Thoracic aorta (tissue), 2 donors: ENCODE measurements around the gene MSH6. TPM values are rescaled to one million over a fixed set of nuclear protein-coding genes. Genes with fewer than 3 reads are reported as not detected.

ENCODE experiments used
- ATAC-seq: fragments of 150-250 bp; one replicate; pipeline ENCODE4 v1.8.0; 2017; ENCODE audit warnings: low read depth; ENCODE audit not compliant: insufficient number of reproducible peaks, low FRiP score
- DNase-seq: peaks from one replicate; pipeline ENCODE4 v3.0.0-alpha.2; 2020; ENCODE audit warnings: low spot score
- H3K27ac ChIP-seq, 2 donors: fragments of 200-600 bp; sonication (generic); 1 replicate in 1 of 2; 2 replicates in 1 of 2; pipeline ENCODE4 v1.5.1; 2016; ENCODE audit warnings: mild to moderate bottlenecking in 2 of 2, moderate library complexity in 2 of 2
- H3K27me3 ChIP-seq: fragments of 200-600 bp; sonication (generic); replicated peaks from 2 replicates; pipeline ENCODE4 v1.6.0; 2016; ENCODE audit warnings: mild to moderate bottlenecking; ENCODE audit not compliant: insufficient read depth
- H3K36me3 ChIP-seq: fragments of 200-600 bp; sonication (generic); one replicate; pipeline ENCODE4 v1.5.1; 2016
- H3K4me1 ChIP-seq, 2 donors: fragments of 200-600 bp; sonication (generic); 1 replicate in 1 of 2; 2 replicates in 1 of 2; pipeline versions ENCODE4 v1.5.1 to v1.6.0; 2016; ENCODE audit warnings: low read depth in 2 of 2, mild to moderate bottlenecking in 1 of 2; ENCODE audit not compliant: control insufficient read depth in 1 of 2
- H3K4me3 ChIP-seq: fragments of 200-600 bp; sonication (generic); 2 replicates; pipeline ENCODE4 v1.5.1; 2016; ENCODE audit warnings: mild to moderate bottlenecking
- H3K9me3 ChIP-seq: fragments of 200-600 bp; sonication (generic); 2 replicates; pipeline ENCODE4 v1.5.1; 2016
- total RNA-seq, 2 donors: library from RNA; depleted of rRNA; stranded (reverse); fragments of >200 nt; gene quantifications; one replicate each; pipeline versions ENCODE4 v1.1.0 to v1.2.3, GENCODE V29; 2016
- TF ChIP-seq, protein P1 (sequence below): fragments of 200-600 bp; sonication (generic); IDR thresholded peaks from one replicate; pipeline ENCODE4 v1.5.1; 2019; ENCODE audit warnings: antibody characterized with exemption

MSH6 gene
- total RNA-seq, 2 donors from 2014 or later: 22.6 to 41.2 TPM

DNA sequence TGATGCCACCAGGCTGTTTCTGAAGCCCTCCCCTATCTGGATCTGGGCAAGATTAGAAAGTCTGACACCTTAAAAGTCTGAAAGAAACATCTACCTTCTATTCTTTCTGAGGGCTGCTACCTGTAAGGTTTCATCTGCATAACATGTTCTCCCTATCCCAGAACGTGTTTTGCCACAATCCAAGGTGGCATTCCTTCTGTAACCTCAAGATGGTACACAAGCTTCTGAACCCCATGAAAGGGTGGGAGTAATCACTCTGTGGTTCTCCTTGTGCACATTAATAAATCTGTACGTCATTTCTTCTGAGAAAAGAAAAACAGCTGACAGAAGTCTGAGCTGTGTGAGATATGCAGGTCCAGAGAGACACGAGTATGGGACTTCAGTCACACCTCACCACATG lies 41.8 kb upstream of the MSH6 start:
- TF ChIP-seq, protein P1, sequence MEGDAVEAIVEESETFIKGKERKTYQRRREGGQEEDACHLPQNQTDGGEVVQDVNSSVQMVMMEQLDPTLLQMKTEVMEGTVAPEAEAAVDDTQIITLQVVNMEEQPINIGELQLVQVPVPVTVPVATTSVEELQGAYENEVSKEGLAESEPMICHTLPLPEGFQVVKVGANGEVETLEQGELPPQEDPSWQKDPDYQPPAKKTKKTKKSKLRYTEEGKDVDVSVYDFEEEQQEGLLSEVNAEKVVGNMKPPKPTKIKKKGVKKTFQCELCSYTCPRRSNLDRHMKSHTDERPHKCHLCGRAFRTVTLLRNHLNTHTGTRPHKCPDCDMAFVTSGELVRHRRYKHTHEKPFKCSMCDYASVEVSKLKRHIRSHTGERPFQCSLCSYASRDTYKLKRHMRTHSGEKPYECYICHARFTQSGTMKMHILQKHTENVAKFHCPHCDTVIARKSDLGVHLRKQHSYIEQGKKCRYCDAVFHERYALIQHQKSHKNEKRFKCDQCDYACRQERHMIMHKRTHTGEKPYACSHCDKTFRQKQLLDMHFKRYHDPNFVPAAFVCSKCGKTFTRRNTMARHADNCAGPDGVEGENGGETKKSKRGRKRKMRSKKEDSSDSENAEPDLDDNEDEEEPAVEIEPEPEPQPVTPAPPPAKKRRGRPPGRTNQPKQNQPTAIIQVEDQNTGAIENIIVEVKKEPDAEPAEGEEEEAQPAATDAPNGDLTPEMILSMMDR: no peak
- H3K4me3 ChIP-seq: no peak overlapping the region
- ATAC-seq (no peak), DNase-seq (no peak)
- H3K4me1 ChIP-seq: no peaks in the 10 kb centered on the region
- no peaks in the 10 kb centered on the region for H3K9me3 ChIP-seq
- H3K27ac ChIP-seq: no peak overlapping the region
- no peaks in the 10 kb centered on the region for H3K27me3 ChIP-seq
- no peaks in the 10 kb centered on the region for H3K36me3 ChIP-seq

- H3K27ac ChIP-seq: no peak overlapping the region
- H3K4me3 ChIP-seq: no peak overlapping the region
- DNase-seq (no peak), ATAC-seq (no peak)
- TF ChIP-seq, protein P1: no peak
- no peaks in the 10 kb centered on the region for H3K4me1 ChIP-seq
- no peaks in the 10 kb centered on the region for H3K36me3 ChIP-seq
- H3K27me3 ChIP-seq: no peaks in the 10 kb centered on the region
- no peaks in the 10 kb centered on the region for H3K9me3 ChIP-seq
Measured at GRCh38 chr2:47741637-47742036, 41.3 kb upstream of the MSH6 start.

DNA sequence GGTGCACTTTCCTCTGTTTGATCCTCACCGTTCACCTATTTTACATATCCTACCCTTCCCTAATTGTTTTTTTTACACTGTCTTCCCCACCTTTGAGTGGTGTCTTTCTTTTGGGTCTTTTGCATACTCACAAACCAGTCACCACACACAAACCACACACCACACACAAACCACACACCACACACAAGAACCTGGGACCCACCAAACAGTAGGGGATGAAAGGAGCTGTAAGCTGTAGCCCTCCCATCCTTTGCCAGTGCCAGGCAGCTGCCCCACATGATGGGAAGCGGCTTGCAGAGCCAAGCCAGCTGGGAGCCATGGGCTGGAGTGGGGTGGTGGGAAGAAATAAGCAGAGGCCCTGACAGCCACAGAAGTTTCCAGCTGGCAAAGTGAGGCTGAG lies 38.9 kb upstream of the MSH6 start:
- Histone ChIP-seq H3K9me3 (peaks cover 11% of the 10 kb centered on the region), H3K27ac (no peak overlapping the region), H3K4me1 (no peaks in the 10 kb centered on the region), H3K27me3 (no peaks in the 10 kb centered on the region), H3K36me3 (no peaks in the 10 kb centered on the region), H3K4me3 (no peak overlapping the region)
- TF ChIP-seq, protein P1: no peak
- DNase-seq (no peak), ATAC-seq (no peak)

- ATAC-seq: no peak
- H3K27ac ChIP-seq: no peak overlapping the region
- no peak overlapping the region for H3K4me3 ChIP-seq
- H3K9me3 ChIP-seq: peaks cover 11% of the 10 kb centered on the region
- no peak for DNase-seq
- TF ChIP-seq, protein P1: no peak
- no peaks in the 10 kb centered on the region for H3K36me3 ChIP-seq
- no peaks in the 10 kb centered on the region for H3K27me3 ChIP-seq
- H3K4me1 ChIP-seq: no peaks in the 10 kb centered on the region
Measured at GRCh38 chr2:47747878-47748277, 35.1 kb upstream of the MSH6 start.

DNA sequence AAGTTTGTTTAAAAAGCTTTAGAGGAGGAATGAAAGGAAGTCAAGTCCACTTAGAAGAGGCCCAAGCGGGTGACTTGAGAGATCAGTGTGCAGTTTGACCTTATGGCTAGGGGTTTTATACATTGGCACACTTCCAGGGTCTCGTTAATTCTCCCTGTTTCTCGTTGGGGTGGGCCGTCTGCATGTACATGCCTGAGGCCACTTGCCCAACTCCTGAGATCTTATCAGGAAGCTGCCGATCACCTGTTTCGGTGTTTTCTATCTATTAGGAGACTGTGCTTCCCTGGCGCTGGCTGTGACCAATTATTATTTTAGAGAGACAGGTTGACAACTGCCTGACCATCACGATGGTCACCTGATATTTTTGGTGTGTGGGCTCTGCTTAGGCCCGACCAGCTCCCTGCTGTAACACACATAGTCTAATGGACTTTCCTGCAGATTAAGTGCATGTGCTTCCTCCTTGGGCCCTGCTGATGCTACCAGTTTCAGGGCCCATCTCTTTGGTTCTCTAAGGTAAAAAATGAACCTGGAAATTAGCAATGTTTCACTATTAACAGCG lies 31.0 kb upstream of the MSH6 start:
- TF ChIP-seq, protein P1: no peak
- Histone ChIP-seq H3K4me3 (no peak overlapping the region), H3K9me3 (peaks cover 11% of the 10 kb centered on the region), H3K4me1 (no peaks in the 10 kb centered on the region), H3K36me3 (no peaks in the 10 kb centered on the region), H3K27me3 (no peaks in the 10 kb centered on the region), H3K27ac (no peak overlapping the region)
- DNase-seq (no peak), ATAC-seq (no peak)
